Fibroblast of lung (primary cell): Measurements from ENCODE around the gene RPS27.

ENCODE experiments used
- EZH2 ChIP-seq: IDR thresholded peaks from 2 replicates; pipeline ENCODE4 v1.5.1; 2012; ENCODE audit warnings: low read length, control low read depth, mild to moderate bottlenecking; ENCODE audit errors: missing control alignments
- TF ChIP-seq, protein P1 (sequence below), 2 donors: IDR thresholded peaks in 1 of 2; conservative IDR thresholded peaks in 1 of 2; 1 replicate in 1 of 2; 2 replicates in 1 of 2; pipeline ENCODE4 v1.5.1; 2011 to 2012; ENCODE audit warnings: low read length in 2 of 2, control low read depth in 1 of 2, inconsistent platforms in 1 of 2, low read depth in 1 of 2, mild to moderate bottlenecking in 1 of 2

DNA sequence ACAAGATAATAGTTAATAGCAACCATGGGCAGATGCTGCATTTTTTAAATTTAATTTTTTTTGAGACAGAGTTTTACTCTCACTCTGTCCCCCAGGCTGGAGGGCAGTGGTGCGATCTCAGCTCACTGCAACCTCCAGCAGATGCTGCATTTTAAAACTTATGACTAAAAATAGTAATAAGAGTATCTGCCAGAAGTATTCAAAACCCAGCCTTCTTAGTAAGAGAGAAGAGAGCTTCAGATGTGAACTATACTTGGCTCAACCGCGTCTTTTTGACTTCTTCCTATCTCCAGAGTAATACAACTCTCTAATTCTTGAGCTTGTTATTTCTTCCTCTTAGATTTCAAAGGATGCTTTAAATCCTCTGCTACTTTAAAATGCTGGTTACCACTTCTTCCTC is 4.6 kb downstream of the RPS27 start:
- no peak for TF ChIP-seq EZH2
- TF ChIP-seq, protein P1, sequence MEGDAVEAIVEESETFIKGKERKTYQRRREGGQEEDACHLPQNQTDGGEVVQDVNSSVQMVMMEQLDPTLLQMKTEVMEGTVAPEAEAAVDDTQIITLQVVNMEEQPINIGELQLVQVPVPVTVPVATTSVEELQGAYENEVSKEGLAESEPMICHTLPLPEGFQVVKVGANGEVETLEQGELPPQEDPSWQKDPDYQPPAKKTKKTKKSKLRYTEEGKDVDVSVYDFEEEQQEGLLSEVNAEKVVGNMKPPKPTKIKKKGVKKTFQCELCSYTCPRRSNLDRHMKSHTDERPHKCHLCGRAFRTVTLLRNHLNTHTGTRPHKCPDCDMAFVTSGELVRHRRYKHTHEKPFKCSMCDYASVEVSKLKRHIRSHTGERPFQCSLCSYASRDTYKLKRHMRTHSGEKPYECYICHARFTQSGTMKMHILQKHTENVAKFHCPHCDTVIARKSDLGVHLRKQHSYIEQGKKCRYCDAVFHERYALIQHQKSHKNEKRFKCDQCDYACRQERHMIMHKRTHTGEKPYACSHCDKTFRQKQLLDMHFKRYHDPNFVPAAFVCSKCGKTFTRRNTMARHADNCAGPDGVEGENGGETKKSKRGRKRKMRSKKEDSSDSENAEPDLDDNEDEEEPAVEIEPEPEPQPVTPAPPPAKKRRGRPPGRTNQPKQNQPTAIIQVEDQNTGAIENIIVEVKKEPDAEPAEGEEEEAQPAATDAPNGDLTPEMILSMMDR (conservative IDR thresholded peaks at IDR 0.05 in 1 of 2, IDR thresholded peaks at IDR 0.05 in 1 of 2; ENCODE audit: low read depth in 1 of 2, low read length in 2 of 2), result no peak
